IMR-90 (cell line): ENCODE data around the gene IGF1. TPM values are rescaled to one million over a fixed set of nuclear protein-coding genes. Genes with fewer than 3 reads are reported as not detected.

Experiments used
- ATAC-seq: fragments of 200-7000 bp; cut with Tn5 transposase; 2 replicates; pipeline ENCODE4 v1.9.1; 2020; ENCODE audit warnings: low read depth, mild to moderate bottlenecking, moderate library complexity
- BruUV-seq: library from RNA; stranded (reverse); fragments of 400-500 nt; replicated peaks from 2 replicates; lab custom pipeline; 2021; lab: Mats Ljungman, UMichigan
- CTCF ChIA-PET: fragments of 300-600 bp; formaldehyde crosslinking; extraction: SDS; loops from one replicate; lab custom pipeline; 2021; ENCODE audit warnings: antibody characterized with exemption; lab: Yijun Ruan, JAX
- POLR2A ChIA-PET: fragments of 300-600 bp; sonication (Branson Sonifier 250); formaldehyde crosslinking; loops from one replicate; lab custom pipeline; 2022; ENCODE audit warnings: antibody characterized with exemption; ENCODE audit not compliant: unreplicated experiment; lab: Charles Lee
- DNase-seq: peaks from one replicate; pipeline ENCODE4 v3.0.0; 2013
- H2AFZ ChIP-seq: replicated peaks from 2 replicates; pipeline ENCODE3; 2013; ENCODE audit warnings: low read length, mild to moderate bottlenecking; ENCODE audit not compliant: poor library complexity
- H2AK5ac ChIP-seq: 2 replicates; pipeline ENCODE4 v1.6.1; 2013; ENCODE audit warnings: low read depth, low read length, inconsistent platforms
- H2AK9ac ChIP-seq: replicated peaks from 2 replicates; pipeline ENCODE3; 2013; ENCODE audit warnings: mild to moderate bottlenecking, low read depth, low read length, moderate library complexity; ENCODE audit not compliant: poor library complexity
- H2BK120ac ChIP-seq: 2 replicates; pipeline ENCODE4 v1.6.1; 2013; ENCODE audit warnings: low read depth, low read length, inconsistent platforms
- H2BK15ac ChIP-seq: 3 replicates; pipeline ENCODE4 v1.6.1; 2013; ENCODE audit warnings: low read depth, low read length, inconsistent platforms
- H2BK20ac ChIP-seq: 2 replicates; pipeline ENCODE4 v1.6.1; 2013; ENCODE audit warnings: low read depth, mild to moderate bottlenecking, inconsistent platforms, low read length, moderate library complexity
- H2BK5ac ChIP-seq: 2 replicates; pipeline ENCODE4 v1.6.1; 2013; ENCODE audit warnings: mild to moderate bottlenecking, low read depth, low read length, inconsistent platforms; ENCODE audit not compliant: poor library complexity, severe bottlenecking
- H3K14ac ChIP-seq: replicated peaks from 2 replicates; pipeline ENCODE4 v1.6.1; 2013; ENCODE audit warnings: low read depth, low read length, inconsistent platforms
- H3K18ac ChIP-seq: 2 replicates; pipeline ENCODE4 v1.6.1; 2013; ENCODE audit warnings: low read depth, low read length, control low read depth
- H3K23ac ChIP-seq: 2 replicates; pipeline ENCODE4 v1.6.1; 2013; ENCODE audit warnings: low read depth, low read length, inconsistent platforms
- H3K27ac ChIP-seq: 2 replicates; pipeline ENCODE4 v1.5.1; 2013; ENCODE audit warnings: mild to moderate bottlenecking, control low read depth, low read length; ENCODE audit not compliant: insufficient read depth
- H3K27me3 ChIP-seq: 2 replicates; pipeline ENCODE4 v1.6.1; 2013; ENCODE audit warnings: low read length; ENCODE audit not compliant: control insufficient read depth, insufficient read depth
- H3K36me3 ChIP-seq: 2 replicates; pipeline ENCODE4 v1.6.1; 2013; ENCODE audit warnings: low read length, mixed read lengths; ENCODE audit not compliant: control insufficient read depth, insufficient read depth
- H3K4ac ChIP-seq: 2 replicates; pipeline ENCODE4 v1.6.1; 2013; ENCODE audit warnings: low read depth, low read length, inconsistent platforms
- H3K4me1 ChIP-seq: 2 replicates; pipeline ENCODE4 v1.6.1; 2013; ENCODE audit warnings: low read length, mixed read lengths; ENCODE audit not compliant: control insufficient read depth, insufficient read depth
- H3K4me2 ChIP-seq: 2 replicates; pipeline ENCODE4 v1.6.1; 2013; ENCODE audit warnings: low read depth, mild to moderate bottlenecking, control low read depth, low read length, moderate library complexity
- H3K4me3 ChIP-seq: 2 replicates; pipeline ENCODE4 v1.5.1; 2013; ENCODE audit warnings: low read depth, mild to moderate bottlenecking, control low read depth, low read length, moderate library complexity; ENCODE audit not compliant: insufficient read depth
- H3K56ac ChIP-seq: 2 replicates; pipeline ENCODE4 v1.6.1; 2013; ENCODE audit warnings: low read length, inconsistent platforms; ENCODE audit not compliant: insufficient read depth; ENCODE audit errors: extremely low read depth
- H3K79me1 ChIP-seq, 2 experiments: 2 replicates each; pipeline ENCODE4 v1.6.1; 2013; ENCODE audit warnings: low read length in 2 of 2, inconsistent platforms in 1 of 2, low read depth in 1 of 2
- H3K9ac ChIP-seq: 2 replicates; pipeline ENCODE4 v1.6.1; 2013; ENCODE audit warnings: low read depth, low read length, control low read depth
- H3K9me1 ChIP-seq: 2 replicates; pipeline ENCODE4 v1.6.1; 2013; ENCODE audit warnings: low read length, inconsistent platforms; ENCODE audit not compliant: insufficient read depth
- H3K9me3 ChIP-seq: 2 replicates; pipeline ENCODE4 v1.6.1; 2013; ENCODE audit warnings: low read length; ENCODE audit not compliant: control insufficient read depth, insufficient read depth
- H4K20me1 ChIP-seq: 2 replicates; pipeline ENCODE4 v1.6.1; 2013; ENCODE audit warnings: low read length, inconsistent platforms; ENCODE audit not compliant: insufficient read depth
- H4K5ac ChIP-seq: 2 replicates; pipeline ENCODE4 v1.6.1; 2013; ENCODE audit warnings: mild to moderate bottlenecking, low read depth, low read length, control low read depth
- H4K8ac ChIP-seq, 2 experiments: 2 replicates each; pipeline ENCODE4 v1.6.1; 2013; ENCODE audit warnings: low read depth in 2 of 2, low read length in 2 of 2, control low read depth in 1 of 2, inconsistent platforms in 1 of 2
- H4K91ac ChIP-seq: 2 replicates; pipeline ENCODE4 v1.6.1; 2013; ENCODE audit warnings: low read depth, low read length, inconsistent platforms; ENCODE audit not compliant: insufficient read depth
- BHLHE40 ChIP-seq: fragments of 150-350 bp; IDR thresholded peaks from 2 replicates; pipeline ENCODE4 v1.6.1; 2016; ENCODE audit warnings: mild to moderate bottlenecking, low read depth, low read length
- CEBPB ChIP-seq: IDR thresholded peaks from 2 replicates; pipeline ENCODE4 v1.6.1; 2012; ENCODE audit warnings: low read depth, low read length, improper control_type of control experiment
- CHD1 ChIP-seq: IDR thresholded peaks from 2 replicates; pipeline ENCODE4 v1.6.1; 2012; ENCODE audit warnings: low read depth, low read length, improper control_type of control experiment
- CTCF ChIP-seq: conservative IDR thresholded peaks from 2 replicates; pipeline ENCODE4 v1.5.1; 2012; ENCODE audit warnings: mild to moderate bottlenecking, low read depth, low read length, improper control_type of control experiment
- FOS ChIP-seq: fragments of 150-350 bp; IDR thresholded peaks from 2 replicates; pipeline ENCODE4 v1.6.1; 2016; ENCODE audit warnings: low read depth, low read length
- MAFK ChIP-seq: IDR thresholded peaks from 2 replicates; pipeline ENCODE4 v1.6.1; 2012; ENCODE audit warnings: low read depth, low read length, improper control_type of control experiment
- MAZ ChIP-seq: IDR thresholded peaks from 2 replicates; pipeline ENCODE4 v1.6.1; 2012; ENCODE audit warnings: low read depth, mild to moderate bottlenecking, low read length, improper control_type of control experiment, moderate library complexity, borderline replicate concordance
- MXI1 ChIP-seq: IDR thresholded peaks from 2 replicates; pipeline ENCODE4 v1.6.1; 2012; ENCODE audit warnings: low read depth, mild to moderate bottlenecking, low read length, moderate library complexity, borderline replicate concordance
- NFE2L2 ChIP-seq: fragments of 150-350 bp; IDR thresholded peaks from 2 replicates; pipeline ENCODE4 v1.6.1; 2016; ENCODE audit warnings: low read depth, mild to moderate bottlenecking, low read length
- POLR2A ChIP-seq: IDR thresholded peaks from 2 replicates; pipeline ENCODE4 v1.6.1; 2012; ENCODE audit warnings: mild to moderate bottlenecking, low read depth, low read length
- RAD21 ChIP-seq: IDR thresholded peaks from 2 replicates; pipeline ENCODE4 v1.6.1; 2012; ENCODE audit warnings: low read length, improper control_type of control experiment
- RCOR1 ChIP-seq: IDR thresholded peaks from 2 replicates; pipeline ENCODE4 v1.6.1; 2012; ENCODE audit warnings: mild to moderate bottlenecking, low read length, improper control_type of control experiment; ENCODE audit not compliant: insufficient replicate concordance
- RFX5 ChIP-seq: IDR thresholded peaks from 2 replicates; pipeline ENCODE4 v1.8.0; 2012; ENCODE audit warnings: low read depth, mild to moderate bottlenecking, low read length, moderate library complexity
- SMC3 ChIP-seq: fragments of 150-350 bp; IDR thresholded peaks from 2 replicates; pipeline ENCODE4 v1.6.1; 2016; ENCODE audit warnings: low read depth, mild to moderate bottlenecking, antibody characterized with exemption, low read length, moderate library complexity
- USF2 ChIP-seq: fragments of 150-350 bp; IDR thresholded peaks from 2 replicates; pipeline ENCODE4 v1.6.1; 2017; ENCODE audit warnings: mild to moderate bottlenecking, antibody characterized with exemption, low read length, low read depth
- WGBS, 2 experiments: methylation state at CpG; one replicate each; pipeline versions ENCODE4 v1.1.5 to v1.1.7; 2013; ENCODE audit warnings: missing lambda C conversion rate in 2 of 2; ENCODE audit not compliant: insufficient read length in 1 of 2; ENCODE audit errors: extremely low coverage in 2 of 2; 5-methylcytosine and 5-hydroxymethylcytosine counted together
- dilution Hi-C: fragments of 300-500 bp; cut with HindIII; formaldehyde crosslinking; loops from one replicate; pipeline ENCODE4 v1.14.3; 2018; ENCODE audit warnings: low sequenced_read_pairs; ENCODE audit not compliant: unreplicated experiment
- in situ Hi-C: fragments of 300-500 bp; cut with MboI; formaldehyde crosslinking; loops from 3 replicates; pipeline ENCODE4 v1.14.3; 2019; ENCODE audit warnings: low sequenced_read_pairs, inconsistent platforms, mixed read lengths
- intact Hi-C: fragments of 100-400 bp; cut with micrococcal nuclease; formaldehyde crosslinking; loops from 2 replicates; pipeline ENCODE4 v1.10.0; 2022
- polyA plus RNA-seq, 3 experiments: library from polyadenylated mRNA; depleted of rRNA; stranded (reverse); fragments of >200 nt; gene quantifications; 2 replicates each; pipeline ENCODE4 v1.2.3, GENCODE V29; 2012; ENCODE audit warnings: low replicate concordance in 1 of 3
- total RNA-seq: library from RNA; depleted of rRNA; stranded (reverse); fragments of >200 nt; gene quantifications from 2 replicates; pipeline ENCODE4 v1.2.3, GENCODE V29; 2012
- TF ChIP-seq, protein P1 (sequence below): fragments of 150-350 bp; IDR thresholded peaks from 2 replicates; pipeline ENCODE4 v1.6.1; 2016; ENCODE audit warnings: low read depth, mild to moderate bottlenecking, low read length, moderate library complexity, borderline replicate concordance

IGF1 gene
- total and polyA plus RNA-seq, 2 of the 4 experiments (the other 2 are of a cell fraction), result under 0.01 to 0.12 TPM

- intact Hi-C loops, result no loop called here
- no peak for DNase-seq
- Histone ChIP-seq H3K4me2 (no peak overlapping the region), H3K56ac (no peak overlapping the region), H3K9me1 (no peaks in the 10 kb centered on the region), H3K79me1 (no peaks in the 10 kb centered on the region), H3K9ac (no peak overlapping the region), H4K20me1 (no peaks in the 10 kb centered on the region), H3K4me3 (no peak overlapping the region), H3K4me1 (no peaks in the 10 kb centered on the region), H2AK5ac (no peak overlapping the region), H2AK9ac (no peak overlapping the region), H3K27ac (no peak overlapping the region), H2BK20ac (no peak overlapping the region), H2BK120ac (no peak overlapping the region), H2BK5ac (no peak overlapping the region), H2AFZ (no peak overlapping the region), H4K5ac (no peak overlapping the region), H3K9me3 (no peaks in the 10 kb centered on the region), H3K18ac (no peak overlapping the region), H4K8ac (no peak overlapping the region), H3K4ac (no peak overlapping the region), H3K14ac (no peak overlapping the region), H2BK15ac (no peak overlapping the region), H3K27me3 (no peaks in the 10 kb centered on the region), H3K23ac (no peak overlapping the region), H3K36me3 (no peaks in the 10 kb centered on the region), H4K91ac (no peak overlapping the region)
- TF ChIP-seq FOS (no peak), SMC3 (no peak), POLR2A (no peak), BHLHE40 (no peak), RFX5 (no peak), MXI1 (no peak), CHD1 (no peak), NFE2L2 (no peak), CEBPB (no peak), USF2 (no peak), RAD21 (no peak), CTCF (no peak), MAZ (no peak), MAFK (no peak), RCOR1 (no peak)
- TF ChIP-seq, protein P1, sequence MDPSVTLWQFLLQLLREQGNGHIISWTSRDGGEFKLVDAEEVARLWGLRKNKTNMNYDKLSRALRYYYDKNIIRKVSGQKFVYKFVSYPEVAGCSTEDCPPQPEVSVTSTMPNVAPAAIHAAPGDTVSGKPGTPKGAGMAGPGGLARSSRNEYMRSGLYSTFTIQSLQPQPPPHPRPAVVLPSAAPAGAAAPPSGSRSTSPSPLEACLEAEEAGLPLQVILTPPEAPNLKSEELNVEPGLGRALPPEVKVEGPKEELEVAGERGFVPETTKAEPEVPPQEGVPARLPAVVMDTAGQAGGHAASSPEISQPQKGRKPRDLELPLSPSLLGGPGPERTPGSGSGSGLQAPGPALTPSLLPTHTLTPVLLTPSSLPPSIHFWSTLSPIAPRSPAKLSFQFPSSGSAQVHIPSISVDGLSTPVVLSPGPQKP, result no peak
- in situ Hi-C loops, result no loop called here
- ChIA-PET CTCF (interaction anchor here (1.0 kb wide), 1 partner anchor 16 kb away, joined by 3 read pairs; no protein-coding TSS in a partner anchor), POLR2A (no interaction called here)
- BruUV-seq, result no TSS peak
- dilution Hi-C loops, result no loop called here
- WGBS, 2 experiments, result 93% methylated on average over 2 of the region's 5 CpGs; no CpG with 5 or more reads in 1 of the 2 experiments
- no peak for ATAC-seq
Measured at GRCh38 chr12:102518871-102519270, 38.5 kb upstream of the IGF1 start.
